Uterus (tissue), 2 donors: Measurements from ENCODE around the gene PIGM.

ENCODE experiments used
- POLR2A ChIP-seq, 2 donors: fragments of 450-650 bp; IDR thresholded peaks; one replicate each; pipeline ENCODE4 v1.6.1; 2016; ENCODE audit warnings: antibody characterized with exemption in 2 of 2, mild to moderate bottlenecking in 1 of 2, moderate library complexity in 1 of 2
- TF ChIP-seq, protein P1 (sequence below), 4 experiments: fragments of 200-600 bp in 2 of 4; fragments of 450-650 bp in 2 of 4; sonication (generic) in 2 of 4; IDR thresholded peaks; one replicate each; pipeline ENCODE4 v1.5.1; 2016 to 2019; ENCODE audit warnings: antibody characterized with exemption in 4 of 4, mild to moderate bottlenecking in 2 of 4, moderate library complexity in 1 of 4

DNA sequence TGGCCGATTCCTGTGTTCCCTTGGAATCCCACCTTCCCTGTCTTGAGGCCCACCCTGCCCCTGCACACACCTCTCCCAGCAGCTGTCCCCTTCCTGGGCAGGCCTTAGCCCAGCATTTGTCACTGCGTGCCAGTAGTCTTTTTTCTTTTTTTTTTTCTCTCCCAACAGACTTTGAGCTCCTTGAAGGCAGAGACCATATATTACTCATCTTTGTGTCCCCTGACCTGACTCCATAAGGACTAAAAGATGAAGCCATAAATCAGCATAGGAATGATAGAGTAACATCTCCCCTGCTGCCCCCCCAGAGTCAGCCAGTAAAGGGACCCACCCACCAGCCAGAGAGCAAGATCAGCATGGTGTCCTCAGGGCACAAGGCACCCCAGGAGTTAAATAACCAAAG lies 27.4 kb downstream of the PIGM start:
- no peak for TF ChIP-seq POLR2A (IDR thresholded peaks at IDR 0.05)
- TF ChIP-seq, protein P1, sequence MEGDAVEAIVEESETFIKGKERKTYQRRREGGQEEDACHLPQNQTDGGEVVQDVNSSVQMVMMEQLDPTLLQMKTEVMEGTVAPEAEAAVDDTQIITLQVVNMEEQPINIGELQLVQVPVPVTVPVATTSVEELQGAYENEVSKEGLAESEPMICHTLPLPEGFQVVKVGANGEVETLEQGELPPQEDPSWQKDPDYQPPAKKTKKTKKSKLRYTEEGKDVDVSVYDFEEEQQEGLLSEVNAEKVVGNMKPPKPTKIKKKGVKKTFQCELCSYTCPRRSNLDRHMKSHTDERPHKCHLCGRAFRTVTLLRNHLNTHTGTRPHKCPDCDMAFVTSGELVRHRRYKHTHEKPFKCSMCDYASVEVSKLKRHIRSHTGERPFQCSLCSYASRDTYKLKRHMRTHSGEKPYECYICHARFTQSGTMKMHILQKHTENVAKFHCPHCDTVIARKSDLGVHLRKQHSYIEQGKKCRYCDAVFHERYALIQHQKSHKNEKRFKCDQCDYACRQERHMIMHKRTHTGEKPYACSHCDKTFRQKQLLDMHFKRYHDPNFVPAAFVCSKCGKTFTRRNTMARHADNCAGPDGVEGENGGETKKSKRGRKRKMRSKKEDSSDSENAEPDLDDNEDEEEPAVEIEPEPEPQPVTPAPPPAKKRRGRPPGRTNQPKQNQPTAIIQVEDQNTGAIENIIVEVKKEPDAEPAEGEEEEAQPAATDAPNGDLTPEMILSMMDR (IDR thresholded peaks at IDR 0.05), result no peak
